T-helper 2 cell (primary cell): ENCODE measurements around the gene PTPRC.

Source experiments
- DNase-seq, 5 experiments: peaks; one replicate each; pipeline versions ENCODE4 v3.0.0 to v3.0.0-alpha.2; 2012 to 2022

Gene PTPRC

DNA sequence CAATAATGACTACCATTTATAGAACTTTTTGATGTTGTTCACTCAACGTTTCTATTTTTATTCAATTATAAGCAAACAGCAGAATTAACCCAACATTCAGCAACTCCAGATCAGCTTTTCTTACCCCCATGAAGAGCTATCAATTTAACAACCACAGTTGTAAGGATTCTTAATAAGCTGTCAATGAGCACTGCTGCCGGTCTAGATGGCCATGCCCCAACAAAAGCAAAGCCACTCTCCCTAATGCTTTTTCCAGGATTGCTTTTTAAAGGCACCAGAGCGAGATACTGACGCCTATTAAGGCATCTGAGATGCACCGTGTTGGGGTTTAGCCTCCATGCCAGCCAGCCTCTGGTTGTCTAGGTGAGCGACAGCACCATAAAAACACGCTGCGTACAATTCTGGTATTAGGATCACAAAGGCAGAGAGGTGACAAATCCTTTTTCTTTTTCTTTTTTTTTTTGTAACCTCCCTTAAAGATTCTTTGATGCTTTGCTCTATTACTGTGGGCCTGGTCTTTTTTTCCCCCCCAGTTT, 39.5 kb downstream of the PTPRC start:
- peak in 3 of 5 experiments; percentile 56 to 65 (median 64) for DNase-seq

DNA sequence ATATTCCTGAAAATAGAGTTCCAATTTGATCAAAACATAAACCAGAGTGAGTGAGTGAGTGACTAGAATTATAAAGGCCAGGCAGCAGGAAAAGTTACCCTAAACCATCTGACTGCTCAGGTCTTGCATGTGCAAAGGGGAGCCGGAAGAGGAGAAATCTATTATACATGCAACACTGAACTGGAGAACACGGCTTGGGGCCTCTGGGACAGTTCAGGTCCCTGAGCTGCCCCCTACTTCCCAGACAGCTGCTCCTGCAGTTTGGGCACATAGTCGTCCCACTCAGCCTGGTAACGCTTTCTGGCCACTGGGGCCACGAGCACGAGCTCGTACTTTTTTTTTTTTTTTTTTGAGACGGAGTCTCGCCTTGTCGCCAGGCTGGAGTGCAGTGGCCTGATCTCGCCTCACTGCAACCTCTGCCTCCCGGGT, 40.1 kb downstream of the PTPRC start:
- peak in 2 of 5 experiments; percentile 46 to 73 for DNase-seq

DNA sequence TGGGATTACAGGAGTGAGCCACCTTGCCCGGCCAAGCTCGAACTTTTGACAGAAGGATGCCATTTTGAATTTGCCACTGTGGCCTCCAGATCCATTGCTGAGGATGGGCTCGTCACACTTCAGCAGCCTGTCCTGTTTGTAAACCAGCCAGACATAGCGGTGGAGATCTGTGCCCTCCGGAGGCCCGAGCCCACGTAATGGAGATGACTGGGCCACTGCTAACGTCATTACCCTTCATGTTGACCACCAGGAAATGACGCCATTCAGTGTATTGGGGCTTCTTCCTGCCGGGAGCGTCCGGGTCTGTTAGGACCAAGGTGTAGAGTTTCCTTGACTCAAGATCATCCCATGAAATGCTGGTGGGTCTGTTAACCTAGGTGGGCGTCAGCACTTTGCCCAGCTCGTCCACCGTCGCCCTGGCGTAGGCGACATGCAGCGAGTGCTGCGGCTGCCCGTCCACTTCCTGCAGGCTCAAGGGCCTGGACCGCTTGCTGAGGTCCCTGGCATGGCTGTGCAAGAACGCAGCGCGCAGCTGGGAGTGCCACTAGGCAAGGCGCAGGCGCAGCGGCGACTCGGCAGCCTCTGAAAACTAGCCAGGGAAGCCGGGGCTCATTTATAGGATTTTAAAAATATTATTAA, 40.8 kb downstream of the PTPRC start:
- DNase-seq, result peak in 2 of 5 experiments; percentile 75 to 85

DNA sequence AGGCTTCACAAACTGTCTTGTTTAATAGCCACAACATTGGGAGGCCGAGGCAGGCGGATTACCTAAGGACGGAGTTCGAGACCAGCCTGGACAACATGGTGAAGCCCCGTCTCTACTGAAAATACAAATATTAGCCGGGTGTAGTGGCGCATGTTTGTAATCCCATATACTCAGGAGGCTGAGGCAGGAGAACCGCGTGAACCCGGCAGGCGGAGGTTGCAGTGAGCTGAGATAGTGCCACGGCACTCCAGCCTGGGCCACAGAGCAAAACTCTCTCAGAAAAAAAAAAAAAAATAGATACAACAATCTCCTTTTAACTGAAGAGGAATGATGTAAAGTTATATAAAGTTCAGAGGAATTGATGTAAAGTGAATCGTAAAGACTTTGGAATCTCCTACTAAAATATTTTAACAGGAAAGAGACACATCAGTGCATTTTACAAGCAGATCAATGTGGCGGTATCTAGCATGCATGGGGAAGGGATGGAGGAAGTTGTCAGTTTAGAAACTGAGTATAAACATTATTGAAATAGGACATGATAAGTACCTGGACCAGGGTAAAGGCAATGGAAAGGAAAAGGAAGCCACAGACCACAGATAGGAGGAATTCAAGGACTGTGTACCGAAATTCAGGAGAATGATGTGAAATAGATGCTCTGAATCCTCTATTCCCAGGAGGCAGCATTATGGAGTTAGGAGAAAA, 41.5 kb downstream of the PTPRC start:
- DNase-seq, result peak in 1 of 5 experiments; percentile 56

DNA sequence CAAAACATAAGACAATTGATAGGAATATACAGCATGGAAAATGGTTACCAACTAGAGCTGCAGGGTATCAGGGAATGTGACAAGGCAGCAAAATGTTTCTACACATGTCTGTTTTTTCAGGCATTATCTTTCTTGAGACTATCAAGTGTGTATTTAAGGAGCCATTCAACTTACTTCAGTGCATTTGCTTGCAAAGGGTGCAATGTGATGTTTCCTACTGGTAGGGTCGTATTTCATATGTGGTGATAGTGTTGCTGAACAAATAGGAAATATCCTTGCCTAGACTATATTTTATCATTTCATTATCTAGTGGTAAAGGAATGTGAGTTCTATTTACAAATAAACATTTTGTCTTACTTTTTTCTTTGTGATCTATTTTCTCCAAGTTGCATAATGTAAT, 42.4 kb downstream of the PTPRC start:
- DNase-seq, result peak in 1 of 5 experiments; percentile 67

DNA sequence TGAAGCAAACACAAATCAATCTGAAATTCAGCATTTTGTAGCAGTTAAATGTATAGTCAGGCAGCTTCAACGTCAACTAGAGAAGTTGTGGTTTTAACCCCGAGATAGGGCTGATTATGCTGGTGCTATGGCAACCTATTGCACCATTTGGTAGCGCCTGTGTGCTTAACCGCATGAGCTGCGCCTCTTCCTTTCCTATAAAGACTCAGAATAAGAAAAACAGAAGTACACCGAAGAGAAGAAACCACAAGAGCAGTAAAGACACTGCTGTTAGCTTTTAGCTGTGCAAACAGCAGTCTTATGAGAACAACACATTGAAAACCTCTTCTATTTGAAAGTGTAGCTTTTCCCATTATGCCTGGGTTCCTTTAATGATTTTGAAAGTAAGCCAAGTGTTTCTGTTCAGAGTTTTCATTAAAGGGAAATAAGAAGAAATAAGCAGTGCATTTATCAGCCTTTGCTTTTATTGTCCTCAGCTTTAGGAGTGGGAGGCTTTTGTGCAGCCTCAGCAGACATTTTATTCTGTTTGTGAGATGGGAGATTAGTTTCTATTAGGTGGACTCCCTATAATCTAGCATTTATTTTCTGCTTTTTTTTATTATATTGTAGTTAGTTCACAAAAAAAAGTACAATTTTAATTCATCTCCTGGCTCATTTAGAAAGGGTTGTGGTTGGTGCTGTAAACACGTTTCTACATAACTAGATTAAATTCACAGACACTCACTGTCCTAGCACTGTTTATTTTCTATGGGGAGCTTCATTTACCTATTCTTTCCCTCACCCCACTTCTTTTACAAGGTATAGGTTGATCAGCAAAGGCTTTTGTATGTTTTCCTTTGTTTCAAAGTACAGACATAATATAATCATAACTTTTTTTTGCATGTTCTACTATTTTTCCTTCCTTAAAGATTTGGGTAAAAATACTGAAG, 43.3 kb downstream of the PTPRC start:
- peak; percentile 20 to 99 (median 76) for DNase-seq

DNA sequence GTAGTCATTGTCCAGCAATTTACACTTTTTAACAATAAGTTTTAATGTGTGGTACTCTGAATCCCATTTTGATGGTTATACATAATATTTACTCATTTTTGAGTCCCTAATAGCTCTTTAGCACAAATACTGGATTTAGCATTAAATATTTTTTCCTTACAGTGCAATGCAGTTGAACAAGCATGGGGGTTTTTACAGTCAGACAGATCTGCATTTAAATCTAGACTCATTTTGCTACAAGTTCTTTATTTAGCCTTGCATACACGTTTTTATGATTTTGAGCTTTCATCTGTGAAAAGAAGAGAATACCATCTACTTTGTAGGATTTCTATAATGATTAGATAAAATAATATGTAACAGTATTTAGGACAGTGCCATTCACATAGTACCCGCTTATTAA, 44.0 kb downstream of the PTPRC start:
- peak in 1 of 5 experiments; percentile 37 for DNase-seq

DNA sequence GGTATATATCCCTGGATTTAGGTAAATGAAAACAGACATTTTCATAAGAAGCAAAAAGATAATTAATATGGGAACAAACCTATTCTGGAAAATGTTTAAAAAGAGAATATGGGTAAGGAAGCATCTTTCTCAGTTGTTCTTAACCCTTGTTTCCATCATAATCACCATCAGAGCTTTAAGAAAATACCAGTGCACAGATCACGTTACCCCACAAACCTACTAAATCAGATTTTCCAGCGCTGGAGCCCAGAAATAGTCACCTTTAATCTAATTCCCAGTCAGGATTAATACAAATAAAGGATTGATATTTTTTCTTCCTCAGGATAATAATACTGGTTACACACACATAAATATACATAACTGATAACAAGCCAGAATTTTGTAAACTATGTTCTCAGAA, 44.6 kb downstream of the PTPRC start:
- no peak for DNase-seq

DNA sequence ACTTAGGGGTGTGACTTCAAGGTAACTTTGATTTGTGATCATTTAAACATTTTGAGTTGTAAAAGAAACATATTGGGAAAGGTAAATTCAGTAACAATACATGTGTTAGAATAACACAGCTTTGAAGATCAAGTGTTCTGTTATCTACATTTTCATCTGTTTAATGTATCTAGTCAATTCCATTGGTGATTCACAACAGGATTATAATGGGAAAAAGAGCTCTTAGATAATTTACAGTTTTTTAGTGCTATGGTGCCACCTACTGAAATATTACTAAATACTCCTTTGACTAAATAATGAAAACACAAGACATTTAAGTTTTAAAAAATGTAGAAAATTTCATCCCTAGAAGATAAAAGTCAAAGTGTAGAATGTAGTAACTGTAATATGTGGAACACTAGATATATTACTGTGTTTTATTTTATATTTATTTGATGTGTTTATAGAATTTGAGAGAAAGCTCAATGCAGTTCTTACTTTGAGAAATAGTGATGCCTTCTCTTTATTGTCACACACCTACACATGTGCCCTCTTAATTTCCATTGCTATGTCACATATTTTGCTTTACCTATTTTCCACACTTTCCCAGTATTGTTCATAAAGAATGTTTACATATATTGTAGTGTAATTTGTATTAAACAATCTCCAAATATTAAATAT, 47.4 kb downstream of the PTPRC start:
- DNase-seq, result no peak

DNA sequence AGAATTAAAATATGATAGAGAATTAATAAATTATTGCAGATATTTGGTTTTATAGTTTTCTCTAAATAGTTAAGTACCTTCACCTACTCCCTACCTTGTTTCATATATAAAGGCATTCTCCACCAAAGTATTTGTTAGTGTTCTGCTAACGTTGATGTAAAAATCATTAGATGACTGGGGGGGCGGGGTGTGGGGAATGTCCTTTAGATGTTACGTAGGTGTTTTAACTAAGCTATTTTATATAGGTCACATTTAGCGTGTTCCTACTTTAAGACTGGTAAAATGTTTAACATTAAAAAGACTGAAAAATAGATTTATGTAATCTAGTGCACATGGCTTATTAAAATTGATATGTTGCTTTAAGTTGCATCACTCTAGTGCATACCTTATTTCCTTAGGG, 48.6 kb downstream of the PTPRC start:
- no peak for DNase-seq

DNA sequence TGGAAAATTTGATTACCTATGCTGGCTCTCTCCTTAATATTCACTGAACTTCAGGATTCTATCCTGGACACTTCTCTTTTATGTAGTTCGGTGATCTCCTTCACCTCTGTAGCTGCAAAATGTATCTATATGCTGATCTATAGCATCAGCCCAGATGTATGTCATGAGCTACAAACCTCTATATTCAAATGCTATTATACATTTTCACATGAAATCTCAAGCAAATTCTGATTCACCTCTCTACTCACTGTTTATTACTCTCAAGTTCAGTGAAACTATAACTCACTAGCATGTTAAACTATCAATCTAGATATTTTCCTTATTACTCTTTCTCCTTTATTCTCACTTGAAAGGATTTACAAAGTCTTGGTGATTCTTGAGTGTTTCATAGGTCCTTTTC, 52.2 kb downstream of the PTPRC start:
- no peak for DNase-seq

DNA sequence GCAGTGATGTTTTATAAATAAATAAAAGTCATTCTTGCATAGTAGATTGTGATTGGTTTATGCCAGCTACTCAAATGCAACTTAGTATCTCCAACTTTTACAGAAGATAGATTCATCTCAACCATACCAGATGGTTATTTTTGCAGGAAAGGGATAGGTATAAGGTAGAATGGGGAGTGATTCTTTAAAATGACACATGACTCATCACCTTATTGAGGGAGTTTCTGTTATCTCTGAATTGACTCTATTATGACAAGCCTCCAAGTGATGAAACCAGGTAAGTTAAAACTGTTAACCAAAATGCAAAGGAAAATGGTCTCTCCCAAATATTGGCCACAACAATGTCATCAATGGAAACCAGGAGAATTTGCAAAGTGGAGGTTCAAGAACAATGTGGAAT, 54.5 kb downstream of the PTPRC start:
- no peak for DNase-seq

DNA sequence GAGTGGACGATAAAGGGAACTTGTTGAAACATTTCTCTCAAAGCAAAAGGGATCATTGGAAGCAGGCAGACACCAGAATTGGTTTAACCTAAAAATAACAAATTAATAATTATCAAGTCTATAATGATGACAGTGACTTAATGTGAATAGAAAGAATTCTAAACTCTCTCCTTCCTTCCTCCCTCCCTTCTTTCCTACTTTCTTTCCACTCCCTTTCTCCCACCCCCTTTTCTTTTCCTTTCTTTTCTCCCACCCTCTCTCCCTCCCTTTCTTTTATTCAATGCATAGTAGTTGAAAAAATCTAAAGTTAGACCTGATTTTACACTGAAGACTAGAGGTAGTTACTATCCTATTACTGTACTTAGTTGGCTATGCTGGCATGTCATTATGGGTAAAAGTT, 55.7 kb downstream of the PTPRC start:
- DNase-seq, result no peak

DNA sequence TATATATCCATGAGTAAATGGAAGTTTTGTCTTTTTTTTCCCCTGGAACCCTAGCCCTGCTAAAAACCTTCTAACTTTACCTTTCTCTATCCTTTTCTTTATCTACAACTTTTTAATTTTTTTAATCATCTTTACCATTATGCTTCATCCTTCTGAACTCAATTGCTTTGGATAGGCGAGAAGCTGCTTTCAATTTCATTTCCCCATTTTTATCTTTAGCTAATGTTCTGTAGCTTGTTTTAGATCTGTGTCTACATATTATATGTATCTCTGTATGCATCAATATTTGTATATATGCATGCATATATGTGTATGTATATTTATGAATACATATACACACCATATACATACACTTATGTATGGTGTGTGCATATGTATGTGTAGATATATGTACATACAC, 57.4 kb downstream of the PTPRC start:
- DNase-seq, result no peak

DNA sequence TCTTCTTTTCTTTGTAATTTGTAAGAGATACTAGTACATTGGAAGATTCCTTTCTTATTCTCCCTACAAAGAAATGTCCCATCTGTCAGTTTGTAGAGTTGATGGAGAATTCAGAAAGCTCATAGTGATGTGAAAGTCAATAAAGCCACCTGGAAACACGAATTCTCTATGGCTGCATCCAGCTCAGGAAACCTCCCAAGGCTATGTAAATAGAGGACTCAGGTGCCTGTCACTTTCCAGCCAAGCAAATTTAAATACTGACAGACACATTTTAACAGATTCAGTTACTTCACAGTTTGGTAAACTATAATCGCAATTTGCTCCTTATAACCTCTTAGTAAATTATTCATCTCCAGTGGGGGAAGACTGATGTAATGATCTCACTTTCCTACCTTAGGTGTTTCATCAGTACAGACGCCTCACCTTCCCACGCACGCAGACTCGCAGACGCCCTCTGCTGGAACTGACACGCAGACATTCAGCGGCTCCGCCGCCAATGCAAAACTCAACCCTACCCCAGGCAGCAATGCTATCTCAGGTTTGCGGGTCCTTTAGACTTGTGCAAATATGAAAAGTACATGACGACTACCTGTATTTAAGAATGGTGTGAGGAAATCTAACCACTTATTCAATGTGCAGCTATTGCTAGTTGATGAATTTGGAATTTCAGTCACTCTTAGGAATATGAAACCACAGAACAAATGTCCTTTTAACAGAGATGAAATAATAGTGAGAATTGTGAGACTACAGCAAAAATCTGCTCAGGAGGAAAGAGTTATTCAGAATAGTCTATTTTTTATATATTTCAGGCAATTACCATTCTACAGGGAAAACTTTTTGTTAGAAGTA, 60.6 kb downstream of the PTPRC start:
- DNase-seq, result peak; percentile 35 to 66 (median 59)

DNA sequence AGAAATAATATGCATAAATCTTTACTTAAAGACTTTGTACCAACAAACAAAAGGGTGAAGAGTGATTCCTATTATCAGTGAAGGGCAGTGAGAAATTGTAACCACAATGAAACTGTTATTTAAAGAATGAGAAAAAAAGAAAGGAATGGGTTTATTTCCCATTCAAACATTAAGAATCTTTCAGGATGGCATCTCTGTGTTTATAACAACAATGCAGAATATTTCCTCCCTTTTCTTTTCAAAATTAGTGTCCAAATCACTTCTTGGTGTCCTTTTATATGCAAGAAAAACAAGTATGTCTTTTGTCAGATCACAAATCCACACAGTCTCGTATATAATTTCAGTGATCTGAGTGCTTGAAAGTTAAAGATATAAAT, 61.2 kb downstream of the PTPRC start:
- no peak for DNase-seq

DNA sequence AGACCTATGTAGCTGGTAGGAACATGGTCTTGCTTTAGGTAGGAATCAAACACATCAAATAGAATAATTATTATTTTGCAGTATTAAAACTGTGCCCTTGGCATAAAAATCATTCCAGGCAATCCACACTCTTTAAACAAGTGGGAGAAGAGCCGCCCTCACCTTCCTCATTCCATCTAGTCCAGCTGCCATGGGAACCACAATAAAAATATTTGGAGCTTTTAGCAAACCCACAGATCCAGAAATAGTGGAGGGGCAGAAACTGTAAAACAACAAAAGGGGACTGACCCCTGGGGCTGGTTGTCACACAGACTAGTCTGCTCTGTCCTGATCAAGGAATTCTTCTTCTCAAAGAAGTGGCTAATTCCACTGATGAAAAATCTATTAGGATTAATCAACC, 61.6 kb downstream of the PTPRC start:
- DNase-seq, result no peak

DNA sequence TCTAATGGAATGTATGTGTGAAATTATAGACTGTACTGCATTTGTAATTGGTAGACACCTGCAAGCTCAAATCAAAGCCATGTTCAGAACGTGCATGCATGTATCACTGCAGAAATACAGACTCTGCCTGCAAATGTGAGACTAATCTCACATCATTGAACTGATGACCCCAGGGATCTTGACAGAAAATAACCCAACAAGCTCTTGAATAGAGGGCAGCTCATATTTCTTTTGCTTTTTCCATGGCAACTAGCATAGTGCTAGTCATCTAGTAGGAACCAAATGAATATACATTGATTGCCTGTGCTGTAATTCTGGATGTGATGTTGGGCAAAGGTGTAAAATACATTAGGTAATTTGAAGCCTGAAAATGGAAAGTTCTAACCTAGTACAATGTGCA, 62.4 kb downstream of the PTPRC start:
- DNase-seq, result peak in 1 of 5 experiments; percentile 28

DNA sequence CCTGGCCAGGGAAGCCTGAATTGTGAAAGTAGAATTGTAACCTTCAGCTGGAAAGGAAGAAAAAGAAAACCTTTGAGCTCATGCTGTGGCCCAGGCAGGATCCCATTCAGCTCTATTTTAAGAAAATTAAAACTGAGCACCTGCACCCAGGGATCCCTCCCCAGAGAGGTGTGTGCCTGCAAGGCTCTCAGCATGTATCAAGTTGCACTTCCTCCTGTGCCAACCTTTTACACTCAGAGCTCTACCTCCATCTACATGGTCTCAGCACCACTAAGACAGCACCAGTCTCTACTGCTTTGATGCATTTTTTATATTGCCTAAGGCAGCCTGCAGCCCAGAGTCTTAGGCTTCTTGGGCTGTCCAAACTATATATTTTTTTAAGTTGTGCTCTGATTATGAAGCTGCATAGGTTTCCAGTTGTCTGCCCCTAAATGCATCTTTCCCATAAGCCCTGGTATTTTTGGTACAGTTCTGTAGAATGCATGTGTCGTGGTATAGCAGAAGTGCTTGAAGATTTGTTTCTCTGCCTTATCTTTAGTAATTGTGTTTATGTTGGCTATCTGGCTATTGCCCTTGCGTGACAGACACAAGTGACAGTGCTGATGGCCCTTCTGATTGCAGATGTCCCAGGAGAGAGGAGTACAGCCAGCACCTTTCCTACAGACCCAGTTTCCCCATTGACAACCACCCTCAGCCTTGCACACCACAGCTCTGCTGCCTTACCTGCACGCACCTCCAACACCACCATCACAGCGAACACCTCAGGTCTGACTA, 63.1 kb downstream of the PTPRC start:
- no peak for DNase-seq

DNA sequence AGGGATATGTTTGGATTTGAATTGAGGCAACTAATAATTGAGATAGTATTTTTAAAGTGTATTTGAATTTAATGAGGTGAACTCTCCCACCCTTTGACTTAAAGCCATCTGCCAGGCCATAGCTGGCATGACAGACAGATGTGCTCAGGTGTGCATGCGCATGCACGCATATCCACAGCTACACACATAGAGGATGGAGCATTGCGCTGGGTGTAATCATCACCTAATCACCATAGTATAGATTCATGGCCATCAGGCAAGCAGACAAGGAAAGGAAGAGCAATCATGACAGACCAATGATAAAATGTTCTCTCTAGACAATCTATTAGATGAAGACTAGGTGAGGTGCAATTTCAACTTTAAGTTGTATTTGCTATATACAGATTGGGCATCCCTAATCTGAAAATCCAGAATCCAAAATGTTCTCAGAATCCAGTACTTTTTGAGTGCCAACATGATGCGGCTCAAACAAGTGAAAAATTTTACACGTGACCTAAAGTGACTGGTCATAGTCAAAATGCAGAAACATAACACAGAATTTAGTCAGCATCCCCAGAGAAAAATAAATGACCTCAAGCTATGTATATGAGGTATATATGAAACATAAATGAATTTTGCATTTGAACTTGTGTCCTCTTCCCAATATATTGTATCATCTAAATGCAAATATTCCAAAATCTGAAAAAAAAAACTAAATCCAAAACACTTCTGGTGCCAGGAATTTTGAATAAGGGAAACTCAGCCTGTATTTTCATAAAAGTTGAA, 70.1 kb downstream of the PTPRC start:
- DNase-seq, result no peak
